Osteoblast (primary cell): ENCODE results near the gene CXCL11. TPM values are rescaled to one million over a fixed set of nuclear protein-coding genes. Genes with fewer than 3 reads are reported as not detected.

Experiments
- DNase-seq: peaks from one replicate; pipeline ENCODE4 v3.0.0; 2011; ENCODE audit warnings: low spot score, mixed read lengths; ENCODE audit not compliant: insufficient read length; ENCODE audit errors: missing footprints
- H2AFZ ChIP-seq: 2 replicates; pipeline ENCODE4 v1.6.0; 2011; ENCODE audit warnings: mild to moderate bottlenecking, low read length
- H3K27ac ChIP-seq: 2 replicates; pipeline ENCODE4 v1.5.1; 2011; ENCODE audit warnings: mild to moderate bottlenecking, low read depth, low read length, moderate library complexity
- H3K27me3 ChIP-seq: 2 replicates; pipeline ENCODE4 v1.6.0; 2012; ENCODE audit warnings: mild to moderate bottlenecking, control low read depth, inconsistent platforms, low read length, moderate library complexity; ENCODE audit not compliant: insufficient read depth
- H3K36me3 ChIP-seq: 2 replicates; pipeline ENCODE4 v1.5.1; 2011; ENCODE audit warnings: mild to moderate bottlenecking, low read length, control low read depth, moderate library complexity; ENCODE audit not compliant: insufficient read depth
- H3K4me1 ChIP-seq: 2 replicates; pipeline ENCODE4 v1.5.1; 2011; ENCODE audit warnings: mild to moderate bottlenecking, low read length, control low read depth, moderate library complexity; ENCODE audit not compliant: insufficient read depth
- H3K4me2 ChIP-seq: 2 replicates; pipeline ENCODE4 v1.6.0; 2011; ENCODE audit warnings: mild to moderate bottlenecking, low read length; ENCODE audit not compliant: insufficient read depth
- H3K4me3 ChIP-seq: fragments of 200-600 bp; sonication (generic); 3 replicates; pipeline ENCODE4 v1.5.1; 2012; ENCODE audit warnings: mild to moderate bottlenecking, low read length, inconsistent platforms; ENCODE audit not compliant: insufficient read depth
- H3K79me2 ChIP-seq: 2 replicates; pipeline ENCODE4 v1.6.0; 2012; ENCODE audit warnings: mild to moderate bottlenecking, low read length, control low read depth, inconsistent platforms; ENCODE audit not compliant: insufficient read depth
- H3K9me3 ChIP-seq: 2 replicates; pipeline ENCODE4 v1.5.1; 2011; ENCODE audit warnings: low read depth, low read length, control low read depth
- H4K20me1 ChIP-seq: 2 replicates; pipeline ENCODE4 v1.6.0; 2012; ENCODE audit warnings: mild to moderate bottlenecking, low read length, control low read depth; ENCODE audit not compliant: insufficient read depth
- CTCF ChIP-seq: IDR thresholded peaks from 2 replicates; pipeline ENCODE4 v1.5.1; 2011; ENCODE audit warnings: mild to moderate bottlenecking, low read depth, low read length, moderate library complexity; ENCODE audit errors: extremely low read depth
- total RNA-seq: library from RNA; depleted of rRNA; stranded (reverse); fragments of >200 nt; gene quantifications from 2 replicates; pipeline ENCODE4 v1.2.3, GENCODE V29; 2012

CXCL11 gene
- total RNA-seq, 1 donor: not detected

DNA sequence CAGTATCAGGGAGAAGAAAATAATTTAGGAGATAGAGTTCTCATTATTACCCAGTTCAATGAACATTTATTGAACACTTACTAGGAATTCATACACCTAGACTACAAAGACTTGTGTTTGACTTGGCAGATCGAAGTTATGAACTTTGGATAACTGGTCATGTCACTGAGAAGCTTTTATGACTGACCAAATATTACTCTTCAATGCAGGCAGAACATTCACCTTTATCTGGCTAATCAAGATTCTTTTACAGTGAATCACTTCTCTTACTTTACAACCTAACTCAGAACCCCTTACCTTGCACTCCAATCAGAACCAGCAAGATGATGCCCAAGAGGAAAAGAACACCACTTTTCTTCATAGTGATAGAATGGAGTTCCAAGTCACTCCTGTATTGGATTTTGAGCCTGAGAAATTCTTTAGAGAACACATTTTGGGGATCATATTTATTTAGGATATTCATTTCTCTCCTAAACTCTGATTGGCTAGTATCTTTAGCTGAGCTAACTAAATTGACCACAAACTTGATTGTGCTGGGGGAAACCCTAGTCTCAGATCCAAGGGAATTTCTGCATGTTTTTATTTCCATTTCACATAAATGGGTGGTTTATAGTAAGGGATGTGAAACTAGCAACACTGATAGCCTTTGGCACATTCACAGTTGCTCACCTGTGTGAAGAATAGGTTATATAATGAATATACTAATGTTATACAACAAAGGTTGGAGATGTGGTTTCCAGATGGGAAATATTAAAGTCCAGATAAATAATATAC is 28.6 kb downstream of the CXCL11 start, which contains the start of gene CXCL9:
Gene CXCL9 (minus strand): TSS at position 421 of the 774 bp plus-strand sequence. CDS start 60 bp downstream, at position 361.
- H3K4me2 ChIP-seq: no peak within 1 kb of the TSS
- no peak within 1 kb of the TSS for H3K4me3 ChIP-seq
- no peaks in the 10 kb centered on the region for H3K9me3 ChIP-seq
- no peak within 1 kb of the TSS for H3K27ac ChIP-seq
- no peak for DNase-seq
- no peak for TF ChIP-seq CTCF
- H3K27me3 ChIP-seq: peaks cover 3% of the 10 kb centered on the region
- no peaks in the 10 kb centered on the region for H4K20me1 ChIP-seq
- H3K4me1 ChIP-seq: peaks cover 9% of the 10 kb centered on the region
- H3K79me2 ChIP-seq: no peaks in the 10 kb centered on the region
- no peaks in the 10 kb centered on the region for H3K36me3 ChIP-seq
- H2AFZ ChIP-seq: no peak within 1 kb of the TSS

DNA sequence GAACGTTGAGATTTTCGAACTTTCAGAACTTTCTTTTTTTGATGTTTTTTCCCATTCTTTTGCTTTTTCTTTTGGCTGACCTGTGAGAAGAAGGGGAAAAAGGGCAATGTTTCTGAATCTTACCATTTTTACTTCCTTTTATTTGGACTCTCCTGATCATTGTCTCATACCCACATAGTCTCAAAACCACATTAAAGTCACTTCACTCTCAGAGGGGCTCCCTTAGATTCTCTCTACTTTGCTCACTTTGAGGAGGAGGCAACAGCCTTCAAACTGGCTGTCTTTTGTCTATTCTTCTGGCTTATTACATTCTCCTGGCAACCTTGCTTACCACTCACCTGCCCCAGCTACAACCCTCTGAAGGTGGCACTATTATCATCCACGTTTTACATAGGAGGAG is 32.2 kb downstream of the CXCL11 start:
- Histone ChIP-seq H3K9me3 (no peaks in the 10 kb centered on the region), H3K27ac (no peak overlapping the region), H3K4me1 (no peaks in the 10 kb centered on the region), H3K4me3 (no peak overlapping the region), H4K20me1 (no peaks in the 10 kb centered on the region), H3K79me2 (no peaks in the 10 kb centered on the region), H2AFZ (no peak overlapping the region), H3K36me3 (no peaks in the 10 kb centered on the region), H3K4me2 (no peak overlapping the region), H3K27me3 (peaks cover 6% of the 10 kb centered on the region)
- no peak for DNase-seq
- no peak for TF ChIP-seq CTCF

- peaks cover 6% of the 10 kb centered on the region for H3K27me3 ChIP-seq
- no peaks in the 10 kb centered on the region for H4K20me1 ChIP-seq
- no peak overlapping the region for H3K4me3 ChIP-seq
- no peaks in the 10 kb centered on the region for H3K36me3 ChIP-seq
- no peaks in the 10 kb centered on the region for H3K79me2 ChIP-seq
- no peak overlapping the region for H3K4me2 ChIP-seq
- no peaks in the 10 kb centered on the region for H3K4me1 ChIP-seq
- TF ChIP-seq CTCF: no peak
- no peak overlapping the region for H2AFZ ChIP-seq
- H3K27ac ChIP-seq: no peak overlapping the region
- DNase-seq: no peak
- no peaks in the 10 kb centered on the region for H3K9me3 ChIP-seq
Observed at GRCh38 chr4:76003035-76003434, 32.8 kb downstream of the CXCL11 start.

- H3K36me3 ChIP-seq: no peaks in the 10 kb centered on the region
- no peak overlapping the region for H3K4me3 ChIP-seq
- peaks cover 6% of the 10 kb centered on the region for H3K27me3 ChIP-seq
- no peak for TF ChIP-seq CTCF
- H3K27ac ChIP-seq: no peak overlapping the region
- H3K4me2 ChIP-seq: no peak overlapping the region
- no peaks in the 10 kb centered on the region for H4K20me1 ChIP-seq
- H2AFZ ChIP-seq: no peak overlapping the region
- H3K4me1 ChIP-seq: no peaks in the 10 kb centered on the region
- no peaks in the 10 kb centered on the region for H3K79me2 ChIP-seq
- no peaks in the 10 kb centered on the region for H3K9me3 ChIP-seq
- DNase-seq: no peak
Observed at GRCh38 chr4:76002176-76002575, 33.7 kb downstream of the CXCL11 start.
